NCI-H748 (cell line): ENCODE results near the gene CFAP68.
A peak's percentile ranks its signal among the peaks of the same experiment; 100 is the strongest.
"Not testable (repeated sequence)": the region's sequence is repeated elsewhere in the genome, so short reads cannot be mapped to it uniquely, and the experiment has no call there.

Source experiments
- DNase-seq: peaks from one replicate; lab custom pipeline; 2025; ENCODE audit not compliant: unreplicated experiment; lab: John Stamatoyannopoulos, UW

The CFAP68 gene

DNA sequence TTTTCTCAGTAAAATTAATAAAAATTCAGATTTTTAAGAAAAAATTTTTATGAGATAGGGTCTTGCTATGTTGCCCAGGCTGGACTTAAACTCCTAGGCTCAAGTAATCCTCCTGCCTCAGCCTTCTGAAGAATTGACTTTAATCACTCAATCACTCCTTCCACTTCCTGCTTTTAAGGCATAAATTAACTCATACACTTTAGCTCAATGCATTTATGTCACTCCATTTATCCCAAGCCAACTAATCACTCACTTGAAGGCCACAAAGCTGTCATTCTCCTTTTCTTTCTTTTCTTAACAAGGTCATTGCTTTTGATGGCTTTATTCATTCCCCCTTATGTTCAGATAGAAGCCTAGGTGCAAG is 8.8 kb upstream of the CFAP68 start:
- no peak for DNase-seq

DNA sequence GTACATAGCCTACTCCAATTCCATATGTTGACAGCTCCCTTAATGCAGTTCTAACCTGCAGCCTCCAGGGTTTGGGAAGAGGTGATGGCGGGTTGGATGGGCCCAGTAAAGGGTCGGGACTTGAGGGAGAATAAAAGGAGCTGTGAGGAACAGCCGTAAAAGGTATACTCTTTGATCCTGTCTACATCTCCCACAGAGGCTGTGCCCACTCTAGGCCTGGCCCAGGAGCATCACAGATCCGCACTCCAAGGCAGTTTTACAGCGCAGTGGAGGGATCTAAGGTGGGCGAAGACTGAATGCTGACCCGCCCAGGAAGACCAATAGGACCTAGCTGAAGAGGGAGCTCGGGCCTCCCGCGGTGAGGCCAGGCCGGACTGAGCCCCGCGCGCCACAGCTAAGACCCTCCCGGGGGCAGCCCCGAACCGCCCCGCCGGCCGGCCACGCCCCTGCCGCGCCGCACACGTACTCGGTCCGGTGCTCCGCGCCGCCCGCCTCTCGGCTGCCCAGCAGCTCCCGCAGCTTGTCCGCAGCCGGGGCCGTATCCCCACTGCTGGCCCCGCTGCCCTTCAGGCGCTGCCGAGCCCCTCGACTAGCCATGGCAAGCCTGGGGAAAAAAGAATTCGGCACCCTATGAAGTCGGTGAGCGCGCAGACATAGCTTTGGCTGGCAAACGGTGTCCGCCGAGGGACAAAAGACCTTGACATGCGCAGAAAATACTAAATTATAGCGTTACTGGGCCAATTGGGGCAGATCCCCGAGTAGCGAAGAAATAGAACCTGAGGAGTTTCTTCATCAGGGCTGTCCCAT is 8.3 kb upstream of the CFAP68 start, which contains the start of gene ALG9:
Gene ALG9, minus strand, starts transcription at position 696 of the 807 bp plus-strand sequence. Its CDS starts 99 bp downstream, at position 597.
- DNase-seq, result peak; percentile 78

DNA sequence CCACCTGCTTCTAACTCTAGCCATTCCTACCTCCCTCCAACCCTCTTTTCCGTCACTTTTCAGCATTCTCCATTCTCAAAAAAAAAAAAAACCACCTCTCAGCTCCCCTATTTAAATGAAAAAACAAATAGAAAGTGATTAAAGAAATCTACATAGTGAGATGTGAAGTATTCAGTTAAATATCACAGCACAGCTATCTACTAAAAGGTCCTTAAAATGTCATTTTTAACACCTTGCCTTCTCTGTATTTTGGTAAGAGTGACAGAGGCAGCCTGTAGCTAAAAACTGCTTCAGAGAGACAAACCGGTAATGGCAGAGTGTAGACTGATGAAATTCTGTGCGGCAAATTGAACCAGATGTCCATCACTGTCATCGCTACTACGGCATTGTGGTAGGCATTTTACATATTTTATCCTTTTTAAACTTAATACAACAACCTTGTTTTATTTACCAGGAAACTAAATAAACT is 7.6 kb upstream of the CFAP68 start:
- peak; percentile 4 for DNase-seq

DNA sequence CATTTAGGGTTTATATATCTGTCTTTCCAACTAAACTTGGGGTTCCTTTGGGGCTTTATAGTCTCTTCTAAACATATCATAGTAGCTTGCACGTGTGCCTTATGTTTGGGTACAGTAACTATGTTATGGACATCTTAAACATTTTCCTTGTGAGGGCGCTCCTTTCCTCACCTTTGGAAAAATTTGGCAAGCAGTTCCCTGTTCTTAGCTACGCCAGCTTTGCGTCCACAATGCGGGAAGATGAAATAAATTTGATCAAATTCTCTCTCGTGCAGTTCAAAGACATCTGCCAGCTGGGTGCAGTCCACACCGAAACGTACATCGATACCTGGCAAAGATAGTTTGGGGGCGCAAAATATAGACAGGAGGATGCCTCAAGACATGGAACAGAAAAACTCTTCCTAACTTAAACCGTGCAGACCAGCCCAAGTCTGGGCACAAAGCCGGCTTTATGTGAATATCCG is 924 bp upstream of the CFAP68 start:
- DNase-seq, result peak; percentile 58

DNA sequence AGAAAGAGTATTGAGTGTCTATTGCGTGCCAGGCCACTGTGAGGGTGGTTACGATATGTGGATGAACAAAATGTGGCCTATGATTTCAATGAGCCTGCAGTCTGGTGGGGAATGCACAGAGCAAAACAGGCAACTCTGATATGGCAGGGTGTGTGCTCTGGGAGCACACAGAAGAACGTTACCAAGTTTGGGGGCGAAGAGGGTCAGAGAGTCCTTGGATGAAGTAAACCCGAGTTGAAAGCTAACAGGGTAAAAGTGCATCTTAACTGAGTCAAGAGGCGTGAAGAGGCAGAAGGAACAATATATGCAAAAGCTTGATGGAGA is 258 bp downstream of the CFAP68 start:
- no peak for DNase-seq

DNA sequence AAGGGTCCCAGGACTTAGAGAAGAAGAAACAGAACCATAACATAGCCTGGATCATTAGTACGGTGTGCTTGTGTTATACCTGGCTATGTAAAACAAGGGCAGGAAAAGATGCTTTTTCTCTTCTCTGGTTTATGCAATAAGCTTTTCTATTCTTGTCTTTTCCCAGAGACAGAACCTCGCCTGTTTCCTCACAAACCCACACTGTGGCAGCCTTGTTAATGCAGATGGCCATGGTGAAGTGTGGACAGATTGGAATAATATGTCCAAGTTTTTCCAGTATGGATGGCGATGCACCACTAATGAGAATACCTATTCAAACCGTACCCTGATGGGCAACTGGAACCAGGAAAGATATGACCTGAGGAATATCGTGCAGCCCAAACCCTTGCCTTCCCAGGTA is 2.9 kb downstream of the CFAP68 start:
- DNase-seq, result no peak

DNA sequence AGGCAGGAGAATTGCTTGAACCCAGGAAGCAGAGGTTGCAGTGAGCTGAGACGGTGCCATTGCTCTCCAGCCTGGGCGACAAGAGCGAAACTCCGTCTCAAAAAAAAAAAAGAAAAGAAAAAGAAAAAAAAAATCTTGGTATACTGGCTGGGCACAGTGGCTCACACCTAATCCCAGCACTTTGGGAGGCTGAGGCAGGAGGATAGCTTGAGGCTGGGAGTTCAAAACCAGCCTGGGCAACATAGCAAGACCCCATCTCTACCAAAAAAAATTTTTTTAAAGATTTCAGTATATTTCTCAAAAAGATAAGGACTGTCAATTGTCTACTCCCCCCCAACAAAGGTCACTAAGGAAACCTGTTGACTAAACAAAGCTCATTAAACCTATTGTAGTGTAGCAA is 5.7 kb downstream of the CFAP68 start:
- not testable (repeated sequence) for DNase-seq

DNA sequence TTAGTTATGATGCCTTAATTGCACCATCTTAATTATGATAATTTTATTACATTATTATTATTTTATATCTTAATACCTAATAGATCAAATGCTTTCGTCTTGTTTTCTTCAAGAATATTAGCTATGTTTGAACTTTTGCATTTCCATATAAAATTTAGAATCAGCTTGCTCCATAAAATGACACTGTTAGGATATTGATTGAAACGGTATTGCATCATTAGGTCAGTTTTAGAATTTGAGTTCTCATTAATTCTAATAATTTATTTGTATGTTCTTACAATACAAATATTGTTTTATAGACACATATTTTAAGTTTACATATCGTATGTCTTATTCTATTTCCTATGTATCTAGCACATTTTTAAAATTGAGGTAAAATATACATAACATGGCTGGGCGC is 6.7 kb downstream of the CFAP68 start:
- DNase-seq, result no peak

DNA sequence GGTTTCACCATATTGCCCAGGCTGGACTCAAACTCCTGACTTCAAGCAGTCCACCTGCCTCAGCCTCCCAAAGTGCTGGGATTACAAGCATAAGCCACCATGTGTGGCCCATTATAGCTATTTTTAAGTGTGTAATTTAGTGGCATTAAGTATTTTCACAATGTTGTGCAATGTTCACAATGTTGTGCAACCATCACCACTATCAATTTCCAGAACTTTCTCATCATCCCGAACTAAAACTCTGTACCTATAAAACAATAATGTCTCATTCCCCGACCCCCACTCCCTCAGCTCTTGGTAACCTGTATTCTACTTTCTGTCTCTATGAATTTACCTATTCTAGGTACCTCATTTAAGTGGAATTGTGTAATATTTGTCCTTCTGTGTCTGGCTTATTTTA is 7.5 kb downstream of the CFAP68 start:
- no peak for DNase-seq

DNA sequence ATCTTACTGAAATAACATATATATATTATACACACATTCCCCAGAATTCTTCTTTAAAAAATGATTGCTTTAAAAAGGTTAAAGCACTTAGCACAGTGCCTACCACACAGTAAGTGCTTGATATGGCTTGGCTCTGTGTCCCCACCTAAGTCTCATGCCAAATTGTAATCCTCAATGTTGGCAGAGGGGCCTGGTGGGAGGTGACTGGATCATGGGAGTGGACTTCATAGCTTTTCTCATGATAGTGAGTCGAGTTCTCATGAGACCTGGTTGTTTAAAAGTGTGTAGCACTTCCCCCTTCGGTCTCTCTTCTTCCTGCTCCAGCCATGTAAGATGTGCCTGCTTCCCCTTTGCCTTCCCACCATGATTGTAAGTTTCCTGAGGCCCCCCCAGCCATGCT is 26.1 kb downstream of the CFAP68 start:
- DNase-seq, result no peak

DNA sequence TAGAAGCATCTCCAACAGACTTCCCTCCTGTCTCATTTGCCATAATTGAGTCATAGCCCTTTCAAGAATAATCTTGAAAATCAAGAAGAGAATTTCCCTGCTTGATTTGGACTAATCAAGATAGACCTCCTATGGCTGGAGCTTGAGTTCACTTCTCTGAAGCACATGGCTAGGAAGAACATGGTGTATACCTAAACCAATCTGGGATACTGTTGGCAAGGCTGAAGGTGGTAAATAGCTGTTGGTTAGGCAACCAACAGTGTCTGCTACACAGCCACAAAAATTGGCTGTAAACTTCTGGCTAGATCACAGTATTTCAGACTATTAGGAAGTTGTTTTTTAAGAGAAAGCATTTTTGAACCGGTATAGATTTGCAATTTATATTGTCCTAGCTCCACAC is 27.3 kb downstream of the CFAP68 start:
- DNase-seq, result no peak

DNA sequence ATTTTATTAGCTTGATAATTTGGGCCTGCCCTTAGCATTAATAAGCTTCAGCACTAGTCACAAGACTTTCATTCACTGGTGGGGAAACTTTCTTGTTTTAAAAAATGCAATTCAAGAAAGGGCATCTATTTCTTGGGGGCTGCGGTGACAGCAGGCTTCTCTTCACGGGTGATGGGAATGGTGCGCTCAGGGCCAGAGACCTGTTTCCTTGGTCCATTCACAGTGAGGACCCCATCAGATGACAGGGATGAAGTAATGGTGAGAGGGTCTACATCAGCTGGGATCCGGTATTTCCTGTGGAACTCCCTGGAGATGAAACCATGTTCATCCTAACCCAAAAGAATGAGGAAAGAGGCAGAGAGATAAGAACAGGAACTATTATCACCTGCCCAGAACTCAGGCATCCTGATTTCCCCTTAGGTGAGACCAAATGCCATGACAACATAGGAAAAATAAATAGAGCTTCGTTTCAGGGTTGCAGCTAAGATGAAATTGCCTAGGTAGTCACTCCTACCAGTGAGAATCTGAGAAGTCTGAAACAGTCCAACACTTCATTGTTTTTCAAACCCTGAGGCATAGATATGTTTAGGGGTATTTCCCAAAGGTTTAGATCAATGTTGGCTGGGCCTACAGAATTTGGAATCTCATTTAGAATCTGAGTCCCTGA is 29.4 kb downstream of the CFAP68 start:
- DNase-seq, result no peak

DNA sequence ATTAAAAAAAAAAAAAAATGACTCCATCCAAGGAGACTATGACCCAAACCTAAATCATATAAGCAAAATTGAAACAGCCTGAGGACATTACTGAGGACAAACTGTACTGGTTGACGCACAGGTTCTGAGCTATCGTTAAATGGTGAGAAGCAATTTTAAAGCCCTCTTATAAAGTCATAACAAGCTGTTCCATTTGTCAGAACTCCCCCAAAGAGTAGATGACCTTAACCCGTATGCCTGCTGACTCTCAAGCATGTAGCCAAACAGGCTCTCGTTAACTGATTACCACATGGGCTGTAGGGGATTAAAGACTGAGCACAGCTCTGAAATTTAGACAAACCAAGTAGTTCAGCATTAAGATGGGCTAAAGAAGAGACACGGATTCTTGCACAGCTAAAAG is 30.0 kb downstream of the CFAP68 start:
- no peak for DNase-seq

DNA sequence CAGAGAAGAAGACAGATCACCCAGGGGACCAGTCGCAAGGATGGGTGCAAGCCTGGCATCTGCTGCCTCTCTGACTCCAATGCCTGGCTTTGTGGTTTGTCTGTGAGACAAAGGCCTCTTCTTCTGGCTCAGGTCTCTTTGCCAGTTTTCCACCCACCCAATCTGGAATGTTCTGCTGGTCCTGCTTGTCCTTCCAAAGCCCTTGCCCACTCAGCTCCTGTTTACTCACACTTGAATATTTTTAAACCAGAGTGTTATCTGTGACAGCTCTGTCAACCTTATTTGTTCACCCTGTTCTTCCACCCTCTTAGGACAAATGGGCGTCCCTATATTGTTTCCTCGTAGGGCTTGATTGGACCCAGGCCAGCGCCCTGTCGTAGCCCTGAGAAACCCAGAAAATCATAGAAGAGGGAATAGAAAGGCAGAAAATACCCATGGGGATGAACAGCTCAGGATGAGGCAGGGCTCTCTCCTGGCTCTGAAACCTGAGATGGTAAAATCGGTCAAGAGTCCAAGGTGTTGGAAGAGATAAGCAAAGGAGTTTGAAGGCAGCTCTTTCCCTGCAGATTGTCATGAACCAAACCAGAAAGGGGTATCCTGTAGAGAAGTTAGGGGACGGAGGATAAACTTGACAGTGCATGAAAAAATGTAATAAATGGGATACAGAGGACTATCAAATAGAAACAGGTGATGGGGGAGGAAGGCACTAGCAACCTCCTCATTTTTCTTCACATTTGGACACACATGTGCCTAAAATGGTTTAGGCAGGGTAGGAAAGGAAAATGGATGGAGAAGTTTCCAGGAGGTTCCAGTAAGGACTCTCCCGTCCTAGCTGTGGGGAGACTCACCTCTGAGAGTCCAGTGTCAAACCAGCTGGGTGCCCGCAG is 31.6 kb downstream of the CFAP68 start:
- no peak for DNase-seq

DNA sequence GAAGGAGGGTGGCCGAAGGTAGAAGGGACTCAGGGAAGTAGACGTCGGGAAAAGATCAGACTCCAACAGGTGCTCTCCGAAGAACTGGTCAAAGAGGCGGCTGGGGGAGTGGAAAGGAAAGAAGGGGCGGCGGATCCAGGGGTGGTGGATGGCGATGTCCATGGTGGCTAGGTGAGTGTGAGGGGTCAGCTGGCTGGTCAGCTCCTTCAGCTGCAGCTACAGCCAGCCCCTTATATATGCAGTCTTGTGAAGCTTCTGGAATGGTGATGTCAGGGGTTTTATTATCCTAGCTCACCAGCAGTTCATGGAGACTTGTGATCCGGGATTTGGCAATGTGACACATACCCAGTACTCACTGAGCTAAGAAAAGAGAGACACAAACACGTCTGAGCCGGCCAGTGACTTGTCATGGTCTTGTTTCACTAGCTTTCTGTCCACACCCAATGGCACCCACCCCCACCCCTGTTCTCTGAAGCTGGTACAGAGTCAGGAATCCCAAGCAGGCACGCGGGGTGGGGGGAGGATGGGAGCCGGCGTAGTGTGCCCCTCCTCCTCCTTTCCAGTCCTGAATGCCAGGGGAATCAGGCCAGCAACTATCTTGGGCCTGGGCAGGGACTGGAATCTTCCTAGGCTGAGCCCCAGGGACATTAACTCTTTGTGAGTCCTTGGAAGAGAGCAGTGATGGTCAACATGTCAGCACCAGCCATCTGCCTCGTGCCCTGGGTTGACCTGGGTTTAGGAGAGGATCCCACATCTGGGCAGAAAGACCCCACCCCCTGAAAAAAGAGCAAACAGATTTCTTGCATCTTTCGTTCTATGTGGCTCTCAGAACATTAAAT is 32.4 kb downstream of the CFAP68 start, which contains the start of gene CRYAB:
Gene CRYAB, minus strand, starts transcription at position 208 of the 839 bp plus-strand sequence. Its CDS starts 46 bp downstream, at position 162.
- DNase-seq, result no peak

DNA sequence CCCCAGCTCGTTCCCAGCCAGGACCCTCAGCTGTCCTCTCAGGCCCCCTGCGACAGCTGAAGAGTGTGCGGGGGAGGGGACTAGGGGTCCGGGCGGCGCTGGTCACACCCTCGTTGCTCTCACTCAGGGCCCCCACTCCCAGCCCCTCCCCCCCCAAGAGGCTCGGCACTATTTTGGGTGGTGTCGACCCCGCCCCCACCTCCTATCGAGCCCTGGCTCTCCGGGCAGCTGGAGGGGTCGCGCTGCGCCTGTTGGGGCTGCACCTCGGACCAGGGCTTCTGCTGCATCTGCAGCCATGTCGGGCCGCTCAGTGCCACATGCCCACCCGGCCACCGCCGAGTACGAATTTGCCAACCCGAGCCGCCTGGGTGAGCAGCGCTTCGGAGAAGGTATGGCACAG is 33.2 kb downstream of the CFAP68 start, which contains the start of gene HSPB2:
Gene HSPB2, plus strand, starts transcription at position 200 of the 400 bp plus-strand sequence. Its CDS starts 96 bp downstream, at position 296.
- no peak for DNase-seq

DNA sequence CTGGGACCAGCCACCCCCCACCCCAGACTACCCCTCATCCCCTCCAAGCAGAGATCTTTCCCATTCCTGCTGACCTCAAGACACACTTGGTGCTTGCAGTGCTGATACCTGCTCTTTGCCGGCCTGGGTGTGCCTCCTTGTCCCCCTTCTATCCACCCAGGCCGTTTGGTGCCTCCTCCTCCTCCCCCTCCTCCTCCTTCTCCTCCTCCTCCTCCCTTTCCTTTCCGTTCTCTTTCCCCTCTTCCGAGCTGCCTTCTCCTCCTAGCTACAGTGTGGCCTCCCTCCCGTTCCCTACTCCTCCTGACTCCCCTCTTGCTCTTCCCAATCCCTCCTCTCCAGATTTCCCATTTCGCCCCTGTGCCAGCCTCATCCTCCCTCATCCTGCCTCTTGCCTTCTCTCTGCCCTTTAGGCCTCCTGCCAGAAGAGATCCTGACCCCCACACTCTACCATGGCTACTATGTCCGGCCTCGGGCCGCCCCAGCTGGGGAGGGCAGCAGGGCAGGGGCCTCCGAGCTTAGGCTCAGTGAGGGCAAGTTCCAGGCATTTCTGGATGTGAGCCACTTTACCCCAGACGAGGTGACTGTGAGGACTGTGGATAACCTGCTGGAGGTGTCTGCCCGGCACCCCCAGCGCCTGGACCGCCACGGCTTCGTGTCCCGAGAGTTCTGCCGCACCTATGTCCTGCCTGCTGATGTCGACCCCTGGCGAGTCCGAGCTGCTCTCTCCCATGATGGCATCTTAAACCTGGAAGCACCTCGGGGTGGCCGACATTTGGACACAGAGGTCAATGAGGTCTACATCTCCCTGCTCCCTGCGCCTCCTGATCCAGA is 33.9 kb downstream of the CFAP68 start:
- no peak for DNase-seq

DNA sequence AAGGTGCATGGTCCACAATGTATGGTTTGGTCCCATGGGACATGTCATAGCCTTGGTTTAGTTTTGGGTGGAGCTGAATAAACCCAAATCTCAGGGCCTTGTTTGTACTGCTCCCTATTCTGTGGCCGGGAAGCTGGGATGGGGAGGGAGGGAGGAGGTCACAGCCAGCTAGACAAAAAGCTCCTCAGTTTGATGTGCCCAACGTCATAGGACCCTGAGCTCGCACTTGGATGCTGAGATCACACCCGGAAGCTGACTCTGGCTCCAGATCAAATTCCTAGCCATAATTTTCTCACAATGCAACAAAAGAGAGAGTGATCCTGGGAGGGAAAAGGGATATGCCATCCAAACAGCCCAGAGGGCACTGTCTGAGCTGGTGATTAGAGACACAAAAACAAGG is 34.7 kb downstream of the CFAP68 start:
- DNase-seq, result no peak

DNA sequence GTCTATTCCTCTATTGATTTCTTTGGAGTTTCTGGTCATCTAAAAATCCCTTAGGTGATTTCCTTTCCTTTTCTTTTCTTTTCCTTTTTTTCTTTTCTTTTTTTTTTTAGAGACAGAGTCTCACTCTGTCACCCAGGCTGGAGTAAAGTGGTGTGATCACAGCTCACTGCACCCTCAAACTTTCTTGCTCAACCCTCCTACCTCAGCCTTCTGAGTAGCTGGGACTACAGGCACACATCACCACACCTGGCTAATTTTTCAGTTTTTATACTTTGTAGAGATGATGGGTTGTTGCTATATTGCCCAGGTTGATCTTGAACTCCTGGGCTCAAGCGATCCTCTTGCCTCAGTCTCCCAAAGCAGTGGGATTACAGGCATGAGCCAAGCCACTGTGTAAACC is 37.4 kb downstream of the CFAP68 start:
- DNase-seq, result no peak
